ENCODE data around the gene CDKL2.
A peak's percentile ranks its signal among the peaks of the same experiment; 100 is the strongest.

Gene CDKL2

GRCh38 chr4:75596061-75596460, 34.3 kb downstream of the CDKL2 start:
- H3K4me3 ChIP-seq (replicated peaks; ENCODE audit: low read depth, low read length) = no peak overlapping the region
- no peak for DNase-seq (ENCODE audit: low read depth)
- TF ChIP-seq CTCF (IDR thresholded peaks at IDR 0.05; ENCODE audit: low read length, missing control alignments) = no peak

- DNase-seq (ENCODE audit: low read depth) = no peak
- H3K4me3 ChIP-seq (replicated peaks; ENCODE audit: low read depth, low read length) = no peak overlapping the region
- TF ChIP-seq CTCF (IDR thresholded peaks at IDR 0.05; ENCODE audit: low read length, missing control alignments) = no peak
These were observed 36.9 kb downstream of the CDKL2 start for GRCh38 chr4:75593393-75593792.

GRCh38 chr4:75584067-75584466, 46.3 kb downstream of the CDKL2 start:
- peak; percentile 24 for DNase-seq (ENCODE audit: low read depth)
- no peak for TF ChIP-seq CTCF (IDR thresholded peaks at IDR 0.05; ENCODE audit: low read length, missing control alignments)
- H3K4me3 ChIP-seq (replicated peaks; ENCODE audit: low read depth, low read length) = no peak overlapping the region

- TF ChIP-seq CTCF (IDR thresholded peaks at IDR 0.05; ENCODE audit: low read length, missing control alignments) = no peak
- DNase-seq (ENCODE audit: low read depth) = no peak
- no peak overlapping the region for H3K4me3 ChIP-seq (replicated peaks; ENCODE audit: low read depth, low read length)
These were observed 62.6 kb downstream of the CDKL2 start for GRCh38 chr4:75567725-75568124.

- H3K4me3 ChIP-seq (replicated peaks; ENCODE audit: low read depth, low read length) = no peak overlapping the region
- no peak for TF ChIP-seq CTCF (IDR thresholded peaks at IDR 0.05; ENCODE audit: low read length, missing control alignments)
- no peak for DNase-seq (ENCODE audit: low read depth)
These were observed 63.4 kb downstream of the CDKL2 start for GRCh38 chr4:75566911-75567310.

- no peak for TF ChIP-seq CTCF (IDR thresholded peaks at IDR 0.05; ENCODE audit: low read length, missing control alignments)
- no peak for DNase-seq (ENCODE audit: low read depth)
- H3K4me3 ChIP-seq (replicated peaks; ENCODE audit: low read depth, low read length) = no peak overlapping the region
These were observed 64.8 kb downstream of the CDKL2 start for GRCh38 chr4:75565481-75565880.

GRCh38 chr4:75564023-75564422, 66.3 kb downstream of the CDKL2 start:
- TF ChIP-seq CTCF (IDR thresholded peaks at IDR 0.05; ENCODE audit: low read length, missing control alignments) = no peak
- DNase-seq (ENCODE audit: low read depth) = no peak
- no peak overlapping the region for H3K4me3 ChIP-seq (replicated peaks; ENCODE audit: low read depth, low read length)

Measured in fibroblast of pulmonary artery (primary cell).